Measurements from ENCODE around the gene SPEF2. TPM values are rescaled to one million over a fixed set of nuclear protein-coding genes. Genes with fewer than 3 reads are reported as not detected.

SPEF2 gene
- total and polyA plus RNA-seq, 9 of the 15 experiments (the other 6 are each of a cell fraction or from before 2014, with no cell fraction given), result 0.11 to 0.62 (median 0.20) TPM; not detected in 2

- TF ChIP-seq ZNF668 (CRISPR knock-in tag; IDR thresholded peaks at IDR 0.05) (no peak), MYC (IDR thresholded peaks at IDR 0.05; ENCODE audit: low read depth, low read length) (no peak), MYC (CRISPR knock-in tag; IDR thresholded peaks at IDR 0.05; ENCODE audit: borderline replicate concordance, low read depth) (no peak)
These were observed 143.9 kb downstream of the SPEF2 start (continued) for GRCh38 chr5:35761541-35761940.

- ChIA-PET CTCF (ENCODE audit: low intra/inter-chr PET ratio) (no interaction called here), POLR2A (no interaction called here)
- ATAC-seq, result no peak
- intact Hi-C loops (cut with micrococcal nuclease) (no loop called here), in situ Hi-C loops (cut with MboI) (no loop called here)
- Histone ChIP-seq H3K4me2 (ENCODE audit: insufficient read depth, low read length) (no peak overlapping the region), H3K9me3 (replicated peaks; ENCODE audit: control insufficient read depth, insufficient read depth, low read depth, low read length) (no peaks in the 10 kb centered on the region), H4K20me1 (replicated peaks; ENCODE audit: control insufficient read depth, insufficient read depth, low read length) (no peaks in the 10 kb centered on the region), H3K4me3 (no peak overlapping the region), H3K4me1 (replicated peaks in 1 of 2; ENCODE audit: control insufficient read depth in 2 of 2, insufficient read depth in 2 of 2, low read length in 2 of 2) (no peaks in the 10 kb centered on the region), H3K9ac (ENCODE audit: insufficient read depth in 1 of 2, low read depth in 2 of 2, low read length in 2 of 2) (no peak overlapping the region), H3K27me3 (ENCODE audit: control insufficient read depth in 2 of 2, insufficient read depth in 2 of 2, low read length in 2 of 2) (no peaks in the 10 kb centered on the region), H3K9me1 (ENCODE audit: control insufficient read depth, insufficient read depth, low read length) (no peaks in the 10 kb centered on the region), H3K79me2 (ENCODE audit: control insufficient read depth, insufficient read depth, low read length) (no peaks in the 10 kb centered on the region), H3K36me3 (ENCODE audit: control insufficient read depth, insufficient read depth, low read length) (no peaks in the 10 kb centered on the region), H2AFZ (ENCODE audit: low read depth, low read length) (no peak overlapping the region), H3K27ac (ENCODE audit: extremely low read depth, low read depth, low read length) (no peak overlapping the region)
- BruUV-seq (replicated peaks), result no TSS peak
- no peak for DNase-seq (ENCODE audit: extremely low read depth in 1 of 4, low spot score in 3 of 4)
- no peak for FAIRE-seq
- TF ChIP-seq POLR2B (IDR thresholded peaks at IDR 0.05; ENCODE audit: low read depth, partially characterized antibody), result no peak
- no peak for TF ChIP-seq PKNOX1 (IDR thresholded peaks at IDR 0.05)
- no peak for TF ChIP-seq ZNF778 (CRISPR knock-in tag; IDR thresholded peaks at IDR 0.05)
- TF ChIP-seq MLX (CRISPR knock-in tag; conservative IDR thresholded peaks at IDR 0.05), result no peak
- no peak for TF ChIP-seq THRB (CRISPR knock-in tag; conservative IDR thresholded peaks at IDR 0.05)
- TF ChIP-seq EWSR1 (IDR thresholded peaks at IDR 0.05; ENCODE audit: borderline replicate concordance, low read depth, partially characterized antibody), result no peak
- no peak for TF ChIP-seq RBM14 (IDR thresholded peaks at IDR 0.05; ENCODE audit: borderline replicate concordance, insufficient read depth, low read depth, low read length)
- 1% methylated on average over 3 of the region's 3 CpGs for WGBS (ENCODE audit: insufficient coverage, low coverage, missing lambda C conversion rate)
These were observed 144.7 kb downstream of the SPEF2 start for GRCh38 chr5:35762368-35762767.
